Vagina (tissue), 2 donors: Measurements from ENCODE around the gene RAB22A.

Source experiments
- CTCF ChIP-seq, 3 experiments: fragments of 450-650 bp in 2 of 3; fragments of 200-600 bp in 1 of 3; sonication (generic) in 1 of 3; IDR thresholded peaks; one replicate each; pipeline ENCODE4 v1.5.1; 2017 to 2019; ENCODE audit warnings: antibody characterized with exemption in 3 of 3, mild to moderate bottlenecking in 2 of 3, moderate library complexity in 2 of 3
- POLR2A ChIP-seq, 2 donors: fragments of 450-650 bp; IDR thresholded peaks; one replicate each; pipeline ENCODE4 v1.6.1; 2017; ENCODE audit warnings: antibody characterized with exemption in 2 of 2, mild to moderate bottlenecking in 2 of 2, moderate library complexity in 2 of 2
- POLR2AphosphoS5 ChIP-seq, 2 donors: sonication (generic); formaldehyde crosslinking; IDR thresholded peaks; one replicate each; pipeline ENCODE4 v1.9.0; 2017; ENCODE audit warnings: antibody characterized with exemption in 2 of 2, mild to moderate bottlenecking in 2 of 2, low read depth in 1 of 2; ENCODE audit not compliant: insufficient read depth in 1 of 2

- TF ChIP-seq CTCF (IDR thresholded peaks at IDR 0.05) (no peak), POLR2AphosphoS5 (IDR thresholded peaks at IDR 0.05; ENCODE audit: insufficient read depth in 1 of 2, low read depth in 1 of 2) (no peak), POLR2A (IDR thresholded peaks at IDR 0.05) (no peak)
Observed at GRCh38 chr20:58398254-58398653, 88.7 kb downstream of the RAB22A start.
